Measurements from ENCODE around the gene GHR. TPM values are rescaled to one million over a fixed set of nuclear protein-coding genes. Genes with fewer than 3 reads are reported as not detected.

The GHR gene
- total RNA-seq, 4 donors from 2014 or later: 0.40 to 11.6 (median 7.6) TPM

DNA sequence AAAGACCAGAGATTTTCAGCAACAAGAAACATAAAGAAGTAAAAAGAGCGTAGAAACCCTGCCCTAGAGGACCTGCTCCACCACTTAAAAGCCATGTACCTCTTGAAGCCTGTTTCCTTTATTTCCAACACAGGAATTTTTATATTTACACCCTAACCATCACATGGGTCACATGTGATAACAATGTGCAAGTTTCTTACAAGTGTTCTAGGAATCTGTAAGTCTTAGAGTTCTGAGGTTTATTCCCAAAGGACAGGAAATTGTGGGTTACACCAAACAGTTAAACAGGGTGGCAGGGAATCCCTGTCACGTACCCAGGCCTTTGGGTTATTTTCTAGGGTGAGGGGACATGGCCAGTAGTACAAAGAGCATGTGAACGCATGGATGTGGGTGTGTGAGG, 224.8 kb downstream of the GHR start:
- H3K4me3 ChIP-seq: no peak overlapping the region
- 47 to 56% methylated on average over 3 of the region's 3 CpGs for WGBS, 2 donors (ENCODE audit: low coverage in 1 of 2)
- intact Hi-C loops (cut with DNase I; ENCODE audit: low total_unique reads) (no loop called here), in situ Hi-C loops (cut with MboI; ENCODE audit: low pct_ligation_motif_present in 1 of 4, low pct_unique_long_range_greater_than_20kb in 1 of 4, low sequenced_read_pairs in 3 of 4) (no loop called here)
- TF ChIP-seq, protein P1, sequence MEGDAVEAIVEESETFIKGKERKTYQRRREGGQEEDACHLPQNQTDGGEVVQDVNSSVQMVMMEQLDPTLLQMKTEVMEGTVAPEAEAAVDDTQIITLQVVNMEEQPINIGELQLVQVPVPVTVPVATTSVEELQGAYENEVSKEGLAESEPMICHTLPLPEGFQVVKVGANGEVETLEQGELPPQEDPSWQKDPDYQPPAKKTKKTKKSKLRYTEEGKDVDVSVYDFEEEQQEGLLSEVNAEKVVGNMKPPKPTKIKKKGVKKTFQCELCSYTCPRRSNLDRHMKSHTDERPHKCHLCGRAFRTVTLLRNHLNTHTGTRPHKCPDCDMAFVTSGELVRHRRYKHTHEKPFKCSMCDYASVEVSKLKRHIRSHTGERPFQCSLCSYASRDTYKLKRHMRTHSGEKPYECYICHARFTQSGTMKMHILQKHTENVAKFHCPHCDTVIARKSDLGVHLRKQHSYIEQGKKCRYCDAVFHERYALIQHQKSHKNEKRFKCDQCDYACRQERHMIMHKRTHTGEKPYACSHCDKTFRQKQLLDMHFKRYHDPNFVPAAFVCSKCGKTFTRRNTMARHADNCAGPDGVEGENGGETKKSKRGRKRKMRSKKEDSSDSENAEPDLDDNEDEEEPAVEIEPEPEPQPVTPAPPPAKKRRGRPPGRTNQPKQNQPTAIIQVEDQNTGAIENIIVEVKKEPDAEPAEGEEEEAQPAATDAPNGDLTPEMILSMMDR (IDR thresholded peaks at IDR 0.05): no peak
- TF ChIP-seq POLR2AphosphoS5 (IDR thresholded peaks at IDR 0.05) (no peak), EP300 (IDR thresholded peaks at IDR 0.05; ENCODE audit: low read depth) (no peak), POLR2A (IDR thresholded peaks at IDR 0.05) (no peak)
- no peak overlapping the region for H3K27ac ChIP-seq
- no peaks in the 10 kb centered on the region for H3K27me3 ChIP-seq
- no peaks in the 10 kb centered on the region for H3K4me1 ChIP-seq
- no peaks in the 10 kb centered on the region for H3K9me3 ChIP-seq
- DNase-seq: no peak
- H3K36me3 ChIP-seq: no peaks in the 10 kb centered on the region

DNA sequence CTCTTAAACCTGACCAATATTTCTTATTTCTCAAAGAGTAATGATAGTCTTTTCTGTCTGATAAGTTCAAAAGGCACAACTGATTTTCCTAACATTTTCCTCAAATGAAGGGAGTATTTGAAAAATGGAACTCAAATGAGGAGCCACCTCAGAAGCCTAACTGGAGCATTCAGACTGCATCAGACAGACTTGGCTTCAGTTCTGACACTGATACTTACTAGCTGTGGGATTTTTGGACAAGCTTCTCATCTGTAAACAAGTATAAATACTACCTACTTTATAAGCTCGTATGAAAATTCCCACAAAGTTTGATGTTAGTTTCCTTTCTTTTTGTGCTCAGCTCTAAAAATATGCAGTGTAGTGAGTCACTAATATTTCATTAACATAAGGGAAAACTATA, 225.7 kb downstream of the GHR start:
- Histone ChIP-seq H3K9me3 (no peaks in the 10 kb centered on the region), H3K36me3 (no peaks in the 10 kb centered on the region), H3K4me3 (no peak overlapping the region), H3K27me3 (no peaks in the 10 kb centered on the region), H3K4me1 (no peaks in the 10 kb centered on the region), H3K27ac (peak overlapping the region in 1 of 4 donors; percentile 9)
- in situ Hi-C loops (cut with MboI; ENCODE audit: low pct_ligation_motif_present in 1 of 4, low pct_unique_long_range_greater_than_20kb in 1 of 4, low sequenced_read_pairs in 3 of 4): no loop called here
- no peak for DNase-seq
- 58 to 80% methylated on average over 1 of the region's 1 CpG for WGBS, 2 donors (ENCODE audit: low coverage in 1 of 2)
- intact Hi-C loops (cut with DNase I; ENCODE audit: low total_unique reads): no loop called here
- TF ChIP-seq POLR2A (IDR thresholded peaks at IDR 0.05) (no peak), EP300 (IDR thresholded peaks at IDR 0.05; ENCODE audit: low read depth) (no peak), POLR2AphosphoS5 (IDR thresholded peaks at IDR 0.05) (no peak)
- TF ChIP-seq, protein P1 (IDR thresholded peaks at IDR 0.05): no peak

DNA sequence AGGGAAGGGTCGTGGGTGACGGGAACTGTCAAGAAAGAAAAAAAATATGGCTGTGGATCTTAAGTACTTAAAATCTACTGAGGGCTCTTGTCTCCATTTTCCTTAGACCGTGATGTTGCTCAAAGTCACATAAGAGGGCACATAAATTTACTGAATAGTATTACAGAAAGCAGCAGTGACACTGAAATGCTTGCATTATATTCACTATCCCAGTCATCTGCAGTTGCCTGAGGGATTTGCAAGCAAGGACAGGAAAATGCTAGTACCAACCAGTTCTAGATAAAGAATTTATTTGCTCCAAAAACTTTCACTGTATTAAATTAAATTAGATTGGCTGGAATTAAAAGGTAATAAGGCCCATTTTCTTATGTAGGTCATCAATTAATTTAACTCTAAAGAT, 226.8 kb downstream of the GHR start:
- DNase-seq: no peak
- TF ChIP-seq POLR2A (IDR thresholded peaks at IDR 0.05) (no peak), EP300 (IDR thresholded peaks at IDR 0.05; ENCODE audit: low read depth) (no peak), POLR2AphosphoS5 (IDR thresholded peaks at IDR 0.05) (no peak)
- TF ChIP-seq, protein P1 (IDR thresholded peaks at IDR 0.05): no peak
- intact Hi-C loops (cut with DNase I; ENCODE audit: low total_unique reads) (no loop called here), in situ Hi-C loops (cut with MboI; ENCODE audit: low pct_ligation_motif_present in 1 of 4, low pct_unique_long_range_greater_than_20kb in 1 of 4, low sequenced_read_pairs in 3 of 4) (no loop called here)
- H3K27me3 ChIP-seq: no peaks in the 10 kb centered on the region
- H3K36me3 ChIP-seq: no peaks in the 10 kb centered on the region
- 73 to 94% methylated on average over 2 to 3 of the region's 3 CpGs for WGBS, 2 donors (ENCODE audit: low coverage in 1 of 2)
- no peaks in the 10 kb centered on the region for H3K9me3 ChIP-seq
- H3K4me3 ChIP-seq: no peak overlapping the region
- H3K27ac ChIP-seq: no peak overlapping the region
- H3K4me1 ChIP-seq: no peaks in the 10 kb centered on the region

DNA sequence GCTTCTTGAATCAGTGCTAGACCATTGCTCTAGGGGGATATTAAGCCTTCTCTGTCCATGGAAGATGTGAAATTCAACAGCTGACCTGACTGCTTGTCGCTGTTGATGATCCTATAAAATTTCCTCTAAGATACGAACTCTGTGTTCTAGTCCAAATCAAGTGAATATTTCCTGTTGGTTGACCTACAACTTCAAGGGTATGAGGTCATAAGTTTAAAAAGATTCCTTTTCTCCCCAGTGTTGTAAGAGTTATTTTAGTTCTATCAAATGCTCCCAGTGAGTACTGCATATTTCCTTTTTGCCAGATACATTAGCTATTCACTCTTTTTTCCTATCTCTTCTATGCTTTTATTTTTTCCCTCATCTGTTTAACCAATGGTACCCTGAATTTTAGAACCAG, 230.5 kb downstream of the GHR start:
- in situ Hi-C loops (cut with MboI; ENCODE audit: low pct_ligation_motif_present in 1 of 4, low pct_unique_long_range_greater_than_20kb in 1 of 4, low sequenced_read_pairs in 3 of 4): no loop called here
- H3K4me3 ChIP-seq: no peak overlapping the region
- H3K27ac ChIP-seq: no peak overlapping the region
- DNase-seq: no peak
- H3K27me3 ChIP-seq: no peaks in the 10 kb centered on the region
- intact Hi-C loops (cut with DNase I; ENCODE audit: low total_unique reads): no loop called here
- 70 to 82% methylated on average over 2 of the region's 2 CpGs for WGBS, 2 donors (ENCODE audit: low coverage in 1 of 2)
- no peaks in the 10 kb centered on the region for H3K36me3 ChIP-seq
- H3K4me1 ChIP-seq: peaks cover 0 to 6% (median 0%) of the 10 kb centered on the region in 4 donors
- H3K9me3 ChIP-seq: no peaks in the 10 kb centered on the region
- TF ChIP-seq POLR2A (IDR thresholded peaks at IDR 0.05) (no peak), EP300 (IDR thresholded peaks at IDR 0.05; ENCODE audit: low read depth) (no peak), POLR2AphosphoS5 (IDR thresholded peaks at IDR 0.05) (no peak)
- TF ChIP-seq, protein P1 (IDR thresholded peaks at IDR 0.05): no peak
